ENCODE results near the gene MAN1C1.

GRCh38 chr1:25620211-25620610 lies 3.6 kb downstream of the MAN1C1 start:
- no peak for TF ChIP-seq ATF3 (CRISPR knock-in tag; conservative IDR thresholded peaks at IDR 0.05)
- no peak for TF ChIP-seq MAX (CRISPR knock-in tag; IDR thresholded peaks at IDR 0.05)
- no peak for TF ChIP-seq MXD4 (CRISPR knock-in tag; IDR thresholded peaks at IDR 0.05; ENCODE audit: borderline replicate concordance)
- TF ChIP-seq SP1 (CRISPR knock-in tag; conservative IDR thresholded peaks at IDR 0.05): no peak
- no peak for TF ChIP-seq RORB (CRISPR knock-in tag; IDR thresholded peaks at IDR 0.05)
- TF ChIP-seq CTCF (IDR thresholded peaks at IDR 0.05): no peak
- TF ChIP-seq ESRRA (CRISPR knock-in tag; IDR thresholded peaks at IDR 0.05; ENCODE audit: borderline replicate concordance): no peak
- no peak for TF ChIP-seq IRF2 (CRISPR knock-in tag; IDR thresholded peaks at IDR 0.05; ENCODE audit: borderline replicate concordance, low read depth)
- no peak for TF ChIP-seq ATF1 (CRISPR knock-in tag; IDR thresholded peaks at IDR 0.05)
- TF ChIP-seq SOX15 (CRISPR knock-in tag; IDR thresholded peaks at IDR 0.05): no peak
- TF ChIP-seq GABPB1 (CRISPR knock-in tag; IDR thresholded peaks at IDR 0.05): no peak
- no peak for TF ChIP-seq E2F1 (CRISPR knock-in tag; IDR thresholded peaks at IDR 0.05)
- TF ChIP-seq AFF4 (CRISPR knock-in tag; IDR thresholded peaks at IDR 0.05; ENCODE audit: borderline replicate concordance): no peak

Data from WTC11 (cell line).